ENCODE data around the gene MEMO1.
"Not testable (repeated sequence)": the region's sequence is repeated elsewhere in the genome, so short reads cannot be mapped to it uniquely, and the experiment has no call there.

Gene MEMO1

DNA sequence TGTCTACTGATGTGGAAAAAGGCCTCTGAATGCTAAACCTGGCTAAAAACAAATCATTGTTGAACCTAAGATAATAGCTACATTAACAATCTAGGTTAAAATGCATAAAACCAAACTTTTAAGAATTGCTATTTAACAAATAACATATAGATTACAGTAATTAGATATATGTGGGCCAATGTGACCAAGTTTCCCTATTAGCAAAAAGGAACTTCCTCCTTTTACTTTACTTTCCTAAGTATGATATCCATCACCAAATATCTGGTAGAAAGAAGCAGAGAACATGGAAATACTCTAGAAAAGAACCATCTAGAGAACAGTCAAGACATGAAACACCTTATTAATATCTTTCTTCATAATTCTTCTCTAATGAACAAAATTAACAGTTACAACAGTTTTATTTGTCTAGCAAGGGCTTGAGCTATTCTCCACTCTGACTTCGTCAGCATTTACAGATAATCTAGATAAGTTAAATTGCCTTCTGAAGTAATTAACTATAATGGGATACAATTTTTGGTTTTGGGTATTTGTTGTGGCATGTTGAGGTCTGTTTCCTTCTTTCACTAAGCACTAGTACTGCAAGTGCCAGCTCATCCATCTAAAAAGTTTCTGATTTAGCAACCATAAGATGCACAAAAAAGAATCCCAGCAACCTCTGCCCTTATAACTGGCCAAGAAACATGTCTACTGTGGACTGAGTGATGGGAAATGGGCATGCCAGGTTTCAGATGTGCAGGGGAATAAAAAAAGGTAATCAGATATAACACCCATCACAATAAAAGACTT, 53.3 kb downstream of the MEMO1 start:
- DNase-seq (ENCODE audit: low spot score), result no peak

DNA sequence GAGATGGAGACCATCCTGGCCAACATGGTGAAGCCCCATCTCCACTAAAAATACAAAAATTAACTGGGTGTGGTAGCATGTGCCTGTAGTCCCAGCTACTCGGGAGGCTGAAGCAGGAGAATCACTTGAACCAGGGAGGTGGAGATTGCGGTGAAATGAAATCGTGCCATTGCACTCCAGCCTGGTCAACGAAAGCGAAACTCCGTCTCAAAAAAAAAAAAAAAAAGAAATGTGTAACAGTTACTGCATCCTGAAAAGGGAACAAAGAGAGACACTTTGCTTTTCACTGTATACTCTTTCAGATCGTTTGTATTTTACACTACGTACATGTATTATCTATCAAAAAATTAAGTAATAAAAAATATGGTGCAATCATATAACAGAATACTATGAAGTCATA, 53.9 kb downstream of the MEMO1 start:
- DNase-seq (ENCODE audit: low spot score), result not testable (repeated sequence)

DNA sequence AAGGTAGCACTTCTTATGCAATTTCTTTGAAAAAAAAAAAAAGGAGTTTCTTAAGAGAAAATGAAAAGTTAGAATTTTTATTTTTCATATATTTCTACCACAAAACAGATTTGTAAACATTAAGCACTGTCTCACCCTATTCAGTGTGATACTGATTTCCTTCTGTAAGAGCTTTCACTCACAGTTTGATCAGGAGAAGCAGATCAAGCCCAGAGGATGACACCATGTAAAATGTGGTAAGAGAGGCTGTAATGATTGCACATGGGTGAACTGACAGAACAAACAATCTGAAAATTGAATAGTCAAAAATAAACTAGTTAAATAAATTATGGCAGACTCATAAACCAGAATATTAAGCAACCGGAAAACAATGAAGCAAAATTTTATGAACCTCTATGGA, 54.5 kb downstream of the MEMO1 start:
- no peak for DNase-seq (ENCODE audit: low spot score)

DNA sequence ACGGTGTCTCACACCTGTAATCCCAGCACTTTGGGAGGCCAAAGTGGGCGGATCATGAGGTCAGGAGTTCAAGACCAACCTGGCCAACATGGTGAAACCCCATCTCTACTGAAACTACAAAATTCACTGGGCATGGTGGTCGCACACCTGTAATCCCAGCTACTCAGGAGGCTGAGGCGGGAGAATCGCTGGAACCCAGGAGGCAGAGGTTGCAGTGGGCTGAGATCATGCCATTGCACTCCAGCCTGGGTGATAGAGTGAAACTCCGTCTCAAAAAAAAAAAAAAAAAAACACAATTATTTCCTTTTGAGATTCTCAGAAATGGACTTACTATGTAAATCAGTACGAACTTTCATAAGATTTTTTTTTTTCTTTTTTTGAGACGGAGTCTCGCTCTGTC, 57.7 kb downstream of the MEMO1 start:
- DNase-seq (ENCODE audit: low spot score), result not testable (repeated sequence)

DNA sequence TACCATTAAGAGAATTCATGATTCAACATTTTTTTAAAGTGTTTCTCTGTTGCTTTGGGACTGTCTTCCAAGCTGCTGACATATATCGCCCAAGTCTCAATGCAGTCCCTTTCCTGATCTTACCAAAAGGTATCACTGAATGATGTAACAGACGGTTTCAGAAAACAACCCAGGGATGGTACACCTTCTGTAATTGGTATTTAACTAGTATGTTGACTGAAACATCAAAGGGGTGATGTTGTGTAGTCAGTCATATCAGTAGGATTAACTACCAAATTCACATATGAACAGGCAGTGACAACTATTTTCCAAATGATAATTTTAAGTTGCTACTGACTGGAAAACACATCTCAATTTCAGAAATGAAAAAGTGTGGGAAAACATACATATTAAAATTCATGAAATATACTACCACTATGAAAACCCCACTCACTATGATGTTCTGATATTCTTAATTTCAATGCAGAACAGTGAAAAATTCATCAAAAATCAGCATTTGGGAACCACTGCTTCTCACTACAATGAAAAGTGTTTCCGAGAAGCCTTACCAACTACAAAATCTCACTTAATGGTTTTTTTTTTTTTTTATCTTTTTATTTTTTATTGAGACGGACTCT, 59.8 kb downstream of the MEMO1 start:
- DNase-seq (ENCODE audit: low spot score), result no peak

DNA sequence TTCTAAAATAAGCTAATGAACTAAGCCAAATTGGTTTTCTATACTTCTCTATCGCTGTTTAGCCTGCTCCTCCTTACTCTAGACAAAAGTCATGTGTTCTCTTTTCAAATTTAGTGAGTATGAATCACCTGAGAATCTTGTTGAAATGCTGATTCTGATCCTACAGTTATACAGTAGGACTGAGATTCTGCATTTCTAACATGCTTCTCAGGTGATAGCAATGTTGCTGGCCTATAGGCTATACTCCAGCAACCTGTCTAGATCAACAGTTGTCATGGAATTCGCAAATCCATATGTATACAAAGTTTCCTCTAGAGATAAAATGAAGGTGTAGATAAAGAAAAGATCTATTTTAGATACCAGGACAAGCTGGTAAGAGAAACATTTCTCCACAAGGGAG, 62.9 kb downstream of the MEMO1 start:
- no peak for DNase-seq (ENCODE audit: low spot score)

DNA sequence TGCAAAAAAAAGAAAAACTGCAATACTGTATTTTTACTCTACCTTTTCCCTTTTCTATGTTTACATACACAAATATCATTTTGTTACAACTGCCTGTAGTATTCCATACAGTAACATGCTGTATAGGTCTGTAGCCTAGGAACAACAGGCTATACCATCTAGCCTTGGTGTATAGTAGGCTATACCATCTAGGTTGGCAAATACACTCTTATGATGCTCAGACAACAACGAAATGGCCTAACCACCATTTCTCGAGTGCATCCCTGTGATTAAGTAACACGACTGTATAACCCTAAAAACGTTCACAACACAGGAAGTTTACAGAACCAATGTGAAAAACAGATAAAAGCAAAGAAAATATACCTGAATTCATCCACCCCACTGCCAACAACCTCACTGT, 64.0 kb downstream of the MEMO1 start:
- no peak for DNase-seq (ENCODE audit: low spot score)

DNA sequence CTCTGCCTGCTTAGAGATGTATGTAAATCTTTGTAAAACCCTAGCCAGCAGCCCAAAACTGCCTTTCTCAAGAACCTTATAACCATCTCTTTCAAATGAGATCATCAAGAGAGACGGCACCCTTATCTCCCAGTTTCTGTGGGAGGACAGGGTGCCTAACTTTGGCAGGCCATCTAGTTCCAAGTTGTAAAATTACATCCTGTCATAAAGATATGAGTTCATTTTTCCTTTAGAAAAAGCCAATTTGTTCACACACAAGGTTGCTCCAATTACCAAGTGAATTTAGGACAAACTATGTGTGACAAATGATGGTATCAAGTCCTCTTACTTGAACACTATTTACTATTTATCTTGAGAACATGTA, 65.3 kb downstream of the MEMO1 start:
- no peak for DNase-seq (ENCODE audit: low spot score)

DNA sequence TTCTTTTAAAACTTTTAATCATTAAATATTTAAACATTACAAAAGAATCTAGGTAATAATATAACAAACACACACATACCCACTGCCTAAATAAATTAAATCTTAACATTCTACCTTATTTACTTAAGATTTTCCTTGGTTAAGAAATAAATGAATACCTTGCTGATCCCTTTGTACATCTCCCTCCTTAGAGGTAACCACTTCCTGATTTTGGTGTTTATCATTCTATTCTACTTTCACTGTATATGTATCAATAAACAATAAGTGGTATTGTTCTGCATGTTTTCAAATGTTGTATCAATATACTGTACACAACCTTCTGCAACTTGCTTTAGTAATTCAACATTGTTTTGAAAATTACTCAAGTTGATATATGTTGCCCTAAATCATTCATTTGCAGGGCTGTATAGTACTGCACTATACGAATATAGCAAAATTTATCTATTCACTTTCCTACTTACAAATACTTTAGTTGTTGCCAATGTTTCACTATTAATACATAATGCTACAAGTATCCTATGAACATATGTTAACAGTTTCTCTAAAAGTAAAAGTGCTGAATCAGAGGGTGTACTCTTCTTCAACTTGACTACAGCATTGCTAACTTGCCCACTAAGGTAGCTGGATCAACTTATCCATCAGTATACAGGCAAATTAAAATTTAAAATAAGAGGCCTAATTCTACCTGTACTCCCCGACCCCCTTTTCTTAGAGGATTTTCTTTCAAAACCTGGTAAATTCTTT, 65.8 kb downstream of the MEMO1 start:
- no peak for DNase-seq (ENCODE audit: low spot score)

DNA sequence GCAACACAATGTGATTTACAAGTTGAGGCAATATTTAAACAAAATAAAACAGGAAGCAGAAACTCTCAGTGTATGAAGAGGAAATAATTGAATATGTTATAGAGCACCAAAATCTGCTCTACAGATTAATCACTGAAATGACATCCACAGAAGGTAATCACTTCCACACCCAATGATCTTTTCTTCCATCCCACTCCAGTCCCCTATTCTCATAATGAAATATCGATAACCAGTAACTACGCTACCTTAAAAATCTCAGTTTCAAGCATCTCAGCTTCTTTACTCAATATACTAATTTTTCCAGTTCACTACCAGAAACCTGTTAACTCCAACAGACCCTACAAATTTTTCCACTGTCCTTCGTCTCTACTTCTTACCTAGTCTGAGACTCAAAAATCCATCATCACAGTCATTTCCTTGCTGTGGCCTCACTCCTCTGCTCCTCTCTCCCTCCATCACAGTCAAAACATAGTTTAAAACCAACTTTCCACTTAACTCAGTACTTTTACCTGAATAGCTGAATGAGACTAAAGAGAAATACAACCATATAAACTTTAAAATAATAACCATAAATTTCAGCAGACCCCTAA, 67.1 kb downstream of the MEMO1 start:
- no peak for DNase-seq (ENCODE audit: low spot score)

DNA sequence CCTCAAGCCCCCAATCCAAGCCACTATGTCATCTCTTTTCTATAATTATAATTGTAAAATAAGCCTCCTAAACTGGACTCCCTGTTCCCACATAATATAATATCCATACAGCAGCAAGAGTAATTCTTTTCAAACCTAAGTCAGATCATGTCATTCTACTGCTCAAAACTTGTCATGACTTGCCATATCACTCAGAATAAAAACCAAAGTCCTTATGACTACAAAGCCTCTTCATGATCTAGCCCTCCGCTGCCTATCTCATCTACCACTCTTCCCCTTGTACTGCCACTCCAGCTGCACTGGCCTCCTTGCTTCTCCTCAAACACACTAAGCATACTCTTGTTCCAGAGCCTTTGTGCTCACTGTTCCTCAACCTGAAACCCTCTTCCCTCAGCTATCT, 69.9 kb downstream of the MEMO1 start:
- no peak for DNase-seq (ENCODE audit: low spot score)

DNA sequence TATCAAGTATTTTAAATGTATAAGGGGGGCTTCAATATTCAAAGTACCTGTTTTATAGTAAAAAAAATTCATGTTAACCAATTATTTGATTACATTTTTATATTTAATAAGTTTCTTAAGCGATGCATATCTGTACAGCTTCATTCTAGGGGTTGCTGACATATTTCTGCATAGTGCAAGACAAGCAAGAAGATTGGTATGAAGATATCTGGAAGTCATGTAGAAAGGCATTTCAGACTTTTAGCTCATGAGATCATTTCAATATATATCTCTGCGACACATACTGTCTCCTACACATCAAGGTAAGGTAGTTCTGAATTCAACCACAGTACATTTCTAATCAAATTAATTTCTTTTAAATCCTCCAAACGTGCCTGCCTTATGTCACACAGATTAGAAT, 73.1 kb downstream of the MEMO1 start:
- no peak for DNase-seq (ENCODE audit: low spot score)

DNA sequence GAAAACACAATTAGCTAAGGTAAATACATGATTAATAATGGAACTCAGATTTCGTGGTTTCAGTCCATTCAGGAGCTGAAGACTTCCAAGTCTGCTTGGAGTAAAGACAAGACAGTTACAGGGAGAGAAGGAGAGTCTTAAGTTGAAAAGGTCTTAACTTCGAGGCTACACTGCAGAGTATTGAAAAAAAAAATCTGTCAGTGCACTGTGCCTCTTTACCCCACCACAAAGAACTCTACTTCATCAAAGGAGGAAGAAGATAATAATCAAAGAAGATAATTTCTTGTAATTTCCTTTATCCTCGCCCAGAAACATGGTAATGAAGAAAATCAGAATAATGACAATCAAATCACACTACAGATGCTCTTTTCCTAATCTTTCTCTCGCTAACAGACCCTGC, 75.4 kb downstream of the MEMO1 start:
- DNase-seq (ENCODE audit: low spot score), result no peak

DNA sequence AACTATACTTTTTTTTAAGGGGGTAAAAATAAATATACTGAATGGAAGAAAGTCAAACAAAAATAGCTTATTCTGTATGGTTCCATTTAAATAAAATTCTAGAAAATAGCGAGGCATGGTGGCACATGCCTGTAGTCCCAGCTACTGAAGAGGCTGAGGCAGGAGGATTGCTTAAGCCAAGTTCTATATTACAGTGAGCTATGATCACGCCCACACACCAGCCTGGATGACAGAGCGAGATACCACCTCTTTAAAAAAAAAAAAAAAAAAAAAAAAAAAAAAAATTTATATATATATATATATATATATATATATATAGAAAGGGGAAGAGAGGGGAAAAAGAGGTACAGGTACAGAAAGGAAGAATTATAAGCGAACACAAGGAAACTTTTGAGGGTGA, 77.7 kb downstream of the MEMO1 start:
- no peak for DNase-seq (ENCODE audit: low spot score)

DNA sequence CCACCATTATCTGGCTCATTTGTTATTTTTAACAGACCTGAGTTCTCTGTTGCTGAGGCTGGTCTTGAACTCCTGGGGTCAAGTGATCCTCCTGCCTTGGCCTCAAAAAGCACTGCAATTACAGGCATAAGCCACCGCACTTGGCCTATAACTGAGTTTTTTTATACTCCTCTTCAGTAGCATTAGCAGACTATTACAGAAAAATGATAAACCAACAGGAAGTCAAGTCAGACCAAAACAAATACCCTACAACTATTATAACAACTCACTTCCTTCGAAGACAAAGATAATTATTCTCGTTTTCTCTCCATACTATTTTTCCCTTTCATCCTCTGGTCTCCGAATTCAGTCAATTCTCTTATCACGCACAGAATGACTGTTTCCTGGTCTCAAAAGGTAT, 78.2 kb downstream of the MEMO1 start:
- DNase-seq (ENCODE audit: low spot score), result no peak

DNA sequence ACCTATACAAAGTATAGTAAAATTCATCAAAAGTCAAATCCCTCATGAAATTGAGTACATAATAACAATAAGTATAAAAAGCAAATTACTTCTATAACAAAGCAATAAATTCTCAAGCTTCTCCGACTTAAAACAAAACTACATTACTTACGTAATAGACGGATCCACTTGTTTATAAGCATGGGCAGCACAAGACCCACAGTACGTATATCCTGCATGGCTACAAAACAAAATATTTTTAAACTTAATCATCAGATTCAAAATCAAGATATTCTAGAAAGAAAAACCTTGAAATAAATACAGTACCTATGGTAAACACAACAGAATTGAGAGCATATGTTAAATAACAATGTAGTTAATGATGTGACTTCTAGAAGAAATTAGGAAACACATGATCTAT, 78.9 kb downstream of the MEMO1 start:
- no peak for DNase-seq (ENCODE audit: low spot score)

DNA sequence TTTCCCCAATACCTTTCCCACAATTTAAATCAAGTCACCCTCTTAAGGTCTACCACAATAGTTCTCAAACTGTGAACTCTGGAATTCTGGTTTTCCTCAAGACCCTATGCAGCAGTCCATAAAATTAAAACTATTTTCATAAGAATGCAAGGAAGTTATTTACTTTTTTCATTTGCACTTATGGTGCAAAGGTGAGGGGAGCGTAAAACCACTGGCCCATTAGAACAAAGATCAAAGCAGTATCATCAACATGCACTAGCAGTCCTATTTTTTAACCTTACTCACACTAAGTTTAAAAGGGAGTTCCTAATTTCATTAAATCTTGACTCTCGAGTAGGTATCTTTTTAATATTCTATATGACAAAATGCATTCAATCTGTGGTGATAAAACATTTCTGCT, 85.3 kb downstream of the MEMO1 start:
- no peak for DNase-seq (ENCODE audit: low spot score)

DNA sequence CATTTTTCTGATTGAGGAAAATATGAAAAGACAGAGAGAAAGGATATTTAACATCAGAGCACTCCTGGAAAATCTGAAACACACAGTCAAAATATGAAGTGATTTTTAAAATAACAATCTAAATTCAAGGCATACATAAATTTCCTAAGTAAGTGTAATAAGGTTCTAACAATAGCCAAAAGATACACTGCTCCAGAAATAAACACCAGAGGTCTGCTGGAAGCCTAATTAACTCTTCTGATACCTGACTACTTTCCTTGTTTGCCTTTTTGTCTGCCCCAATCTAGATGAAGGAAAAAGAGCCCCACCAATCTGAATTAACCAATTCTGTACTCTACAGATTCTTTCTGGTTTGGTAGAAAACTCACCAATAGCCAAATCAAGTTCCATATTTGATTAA, 87.1 kb downstream of the MEMO1 start:
- DNase-seq (ENCODE audit: low spot score), result no peak

DNA sequence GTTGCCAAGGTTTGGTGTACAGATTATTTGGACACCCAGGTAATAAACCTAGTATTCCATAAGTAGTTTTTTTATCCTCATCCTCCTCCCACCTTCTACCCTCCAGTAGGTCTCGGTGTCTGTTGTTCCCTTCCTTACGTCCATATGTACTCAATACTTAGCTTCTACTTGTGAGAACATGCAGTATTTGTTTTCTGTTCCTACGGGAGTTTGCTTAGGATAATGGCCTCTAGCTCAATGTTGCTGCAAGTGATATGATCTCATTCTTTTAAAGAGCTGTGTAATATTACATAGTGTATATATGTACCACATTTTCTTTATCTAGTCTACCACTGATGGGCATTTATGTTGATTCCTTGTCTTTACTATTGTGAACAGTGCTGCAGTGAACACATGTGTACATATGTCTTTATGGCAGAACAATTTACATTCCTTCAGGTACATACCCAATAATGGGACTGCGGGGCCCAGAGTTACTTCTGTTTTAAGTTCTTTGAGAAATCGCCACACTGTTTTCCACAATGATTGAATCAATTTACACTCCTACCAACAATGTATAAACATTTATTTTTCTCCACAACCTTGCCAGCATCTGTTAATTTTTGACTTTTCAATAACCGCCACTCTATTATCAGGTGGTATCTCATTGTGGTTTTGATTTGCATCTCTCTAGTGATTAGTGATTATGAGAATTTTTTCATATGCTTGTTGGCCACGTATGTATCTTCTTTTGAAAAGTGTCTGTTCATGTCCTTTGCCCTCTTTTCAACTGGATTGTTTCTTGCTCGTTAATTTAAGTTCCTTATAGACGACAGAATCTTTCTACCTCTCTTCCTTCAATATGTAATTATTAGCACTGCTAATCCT, 88.0 kb downstream of the MEMO1 start:
- DNase-seq (ENCODE audit: low spot score), result no peak

DNA sequence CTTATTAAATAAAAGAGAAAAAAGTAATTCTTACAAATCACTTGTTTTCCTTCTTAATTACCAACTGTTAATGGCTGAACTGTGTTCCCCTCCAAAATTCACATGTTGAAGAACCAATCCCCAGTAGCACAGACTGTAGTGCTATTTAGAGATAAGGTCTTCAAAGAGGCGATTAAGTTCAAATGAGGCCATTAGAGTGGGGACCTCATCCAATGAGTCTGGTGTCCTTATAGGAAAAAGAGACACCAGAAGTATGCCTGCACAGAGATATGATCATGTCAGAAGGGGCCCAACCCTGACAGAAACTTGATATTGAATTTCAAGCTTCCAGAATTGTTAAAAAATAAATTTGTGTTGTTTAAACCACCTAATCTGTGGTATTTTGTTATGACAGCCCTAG, 89.8 kb downstream of the MEMO1 start:
- DNase-seq (ENCODE audit: low spot score), result no peak

DNA sequence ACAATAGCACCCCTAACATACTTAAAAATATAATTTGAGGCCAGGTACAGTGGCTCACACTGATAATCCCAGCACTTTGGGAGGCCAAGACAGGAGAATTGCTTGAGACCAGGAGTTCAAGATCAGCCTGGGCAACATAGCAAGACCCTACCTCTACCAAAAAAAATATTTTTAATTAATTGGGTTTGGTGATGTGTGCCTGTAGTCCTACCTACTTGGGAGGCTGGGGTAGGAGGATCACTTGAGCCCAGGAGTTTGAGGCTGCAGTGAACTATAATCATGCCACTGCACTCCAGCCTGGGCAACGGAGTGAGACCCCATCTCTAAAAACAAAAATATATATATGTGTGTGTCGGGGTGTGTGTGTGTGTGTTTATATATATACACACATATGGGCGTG, 91.3 kb downstream of the MEMO1 start:
- DNase-seq (ENCODE audit: low spot score), result no peak

DNA sequence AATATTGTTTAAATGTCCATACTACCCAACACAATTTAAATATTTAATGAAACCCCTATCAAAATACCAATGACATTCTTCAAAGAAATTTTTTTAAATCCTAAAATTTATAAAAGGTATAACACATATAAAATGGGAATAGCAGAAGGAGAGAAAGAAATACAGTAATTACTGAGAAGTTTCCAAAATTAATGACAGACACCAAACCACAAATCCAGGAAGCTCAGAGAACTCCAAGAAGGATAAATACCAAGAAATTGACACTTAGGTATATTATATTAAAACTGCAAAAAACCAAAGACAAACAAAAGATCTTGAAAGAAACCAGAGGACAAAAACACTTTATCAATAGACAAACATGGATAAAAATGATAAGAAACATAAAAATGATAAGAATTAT, 101.1 kb downstream of the MEMO1 start:
- DNase-seq (ENCODE audit: low spot score), result no peak

All from hematopoietic multipotent progenitor cell treated with erythropoietin and hydrocortisone succinate and interleukin-3 and kit ligand, for 17 days (in vitro differentiated cells).